ENCODE results near the gene ZSWIM6. TPM values are rescaled to one million over a fixed set of nuclear protein-coding genes. Genes with fewer than 3 reads are reported as not detected.
A peak's percentile ranks its signal among the peaks of the same experiment; 100 is the strongest.

The ZSWIM6 gene
- total and polyA plus RNA-seq, 2 of the 4 experiments (the other 2 are of a cell fraction): 10.8 to 14.1 TPM

DNA sequence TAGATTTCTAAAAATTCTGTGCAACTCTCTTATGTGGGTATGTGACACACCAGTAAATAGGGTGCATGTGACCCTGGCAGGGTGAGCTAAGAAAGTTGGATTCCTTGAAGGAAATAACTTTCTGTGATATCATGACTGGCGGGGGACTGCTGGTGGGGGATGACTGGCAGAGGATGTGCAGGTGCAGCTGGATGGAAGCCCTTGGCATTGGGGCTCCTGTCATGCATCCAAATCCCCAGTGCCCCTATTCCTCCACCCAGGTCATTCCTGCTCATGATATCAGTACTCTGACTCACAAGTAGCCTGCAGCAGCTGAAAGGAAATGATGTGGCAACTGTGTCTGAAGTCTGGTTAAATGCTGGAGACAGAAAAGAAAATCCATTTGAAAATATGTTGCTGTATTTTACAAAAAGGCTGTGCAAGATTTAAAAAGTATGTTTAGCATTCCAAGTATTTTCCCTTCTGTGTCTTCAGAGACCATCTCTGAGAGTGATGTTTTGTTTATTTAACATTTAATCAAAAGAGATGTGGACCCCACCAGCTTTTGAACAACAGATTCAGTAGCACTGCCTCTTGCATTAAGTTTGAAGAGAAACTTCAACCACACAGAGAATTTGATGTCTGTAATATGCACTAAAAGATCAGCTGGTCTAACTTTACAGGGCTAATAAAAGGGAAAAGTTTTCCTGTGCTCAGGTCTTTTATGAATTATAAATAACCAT, 17.9 kb upstream of the ZSWIM6 start (continued):
- TF ChIP-seq CHD1 (IDR thresholded peaks at IDR 0.05; ENCODE audit: low read depth, low read length): no peak
- no peak for TF ChIP-seq SMC3 (IDR thresholded peaks at IDR 0.05; ENCODE audit: low read depth, low read length)
- peak; percentile 98 for TF ChIP-seq RCOR1 (IDR thresholded peaks at IDR 0.05; ENCODE audit: insufficient replicate concordance, low read length)

GRCh38 chr5:61318376-61318775, 13.7 kb upstream of the ZSWIM6 start:
- POLR2A ChIA-PET (ENCODE audit: unreplicated experiment): no interaction called here
- Histone ChIP-seq H3K56ac (ENCODE audit: extremely low read depth, insufficient read depth, low read length) (no peak overlapping the region), H3K4me3 (ENCODE audit: insufficient read depth, low read depth, low read length) (no peak overlapping the region), H2BK20ac (ENCODE audit: low read depth, low read length) (peak overlapping the region; percentile 3; the same call in 1 of the 2 replicates), H3K4me1 (ENCODE audit: control insufficient read depth, insufficient read depth, low read length) (peaks cover 10% of the 10 kb centered on the region), H2AK5ac (ENCODE audit: low read depth, low read length) (peak overlapping the region; percentile 68; the same call in 1 of the 2 replicates), H3K14ac (replicated peaks; ENCODE audit: low read depth, low read length) (no peak overlapping the region), H3K27ac (ENCODE audit: insufficient read depth, low read length) (no peak overlapping the region), H3K4me2 (ENCODE audit: low read depth, low read length) (no peak overlapping the region), H3K79me1 (ENCODE audit: low read depth in 1 of 2, low read length in 2 of 2) (peaks cover 0 to 4% of the 10 kb centered on the region in 2 experiments; a peak in 1 of 4 replicates), H4K8ac (ENCODE audit: low read depth in 2 of 2, low read length in 2 of 2) (no peak overlapping the region), H2BK5ac (ENCODE audit: low read depth, low read length, poor library complexity, severe bottlenecking) (no peak overlapping the region), H3K23ac (ENCODE audit: low read depth, low read length) (no peak overlapping the region), H2BK120ac (ENCODE audit: low read depth, low read length) (no peak overlapping the region), H3K27me3 (ENCODE audit: control insufficient read depth, insufficient read depth, low read length) (no peaks in the 10 kb centered on the region), H4K91ac (ENCODE audit: insufficient read depth, low read depth, low read length) (no peak overlapping the region), H3K18ac (ENCODE audit: low read depth, low read length) (no peak overlapping the region), H3K9me1 (ENCODE audit: insufficient read depth, low read length) (peaks cover 3% of the 10 kb centered on the region), H4K20me1 (ENCODE audit: insufficient read depth, low read length) (no peaks in the 10 kb centered on the region), H3K9ac (ENCODE audit: low read depth, low read length) (no peak overlapping the region), H2BK15ac (ENCODE audit: low read depth, low read length) (no peak overlapping the region), H4K5ac (ENCODE audit: low read depth, low read length) (no peak overlapping the region; the same call in 1 of the 2 replicates), H3K9me3 (ENCODE audit: control insufficient read depth, insufficient read depth, low read length) (no peaks in the 10 kb centered on the region), H2AK9ac (replicated peaks; ENCODE audit: low read depth, low read length, poor library complexity) (no peak overlapping the region), H2AFZ (replicated peaks; ENCODE audit: low read length, poor library complexity) (no peak overlapping the region), H3K36me3 (ENCODE audit: control insufficient read depth, insufficient read depth, low read length) (no peaks in the 10 kb centered on the region), H3K4ac (ENCODE audit: low read depth, low read length) (no peak overlapping the region)
- dilution Hi-C loops (cut with HindIII; ENCODE audit: low sequenced_read_pairs, unreplicated experiment): no loop called here
- ATAC-seq (ENCODE audit: low read depth): no peak
- CTCF ChIA-PET: interaction anchor here (0.8 kb wide), 1 partner anchor 17 kb away, joined by 3 read pairs; no protein-coding TSS in a partner anchor
- BruUV-seq (replicated peaks): no TSS peak
- in situ Hi-C loops (cut with MboI; ENCODE audit: low sequenced_read_pairs): loop anchor here (25.0 kb wide), 1 partner anchor 631 kb away; no protein-coding TSS in a partner anchor
- intact Hi-C loops (cut with micrococcal nuclease): no loop called here
- no peak for DNase-seq
- WGBS, 2 experiments (ENCODE audit: extremely low coverage in 2 of 2, insufficient read length in 1 of 2): 80% methylated on average over 1 of the region's 3 CpGs; no CpG with 5 or more reads in 1 of the 2 experiments
- TF ChIP-seq, protein P1, sequence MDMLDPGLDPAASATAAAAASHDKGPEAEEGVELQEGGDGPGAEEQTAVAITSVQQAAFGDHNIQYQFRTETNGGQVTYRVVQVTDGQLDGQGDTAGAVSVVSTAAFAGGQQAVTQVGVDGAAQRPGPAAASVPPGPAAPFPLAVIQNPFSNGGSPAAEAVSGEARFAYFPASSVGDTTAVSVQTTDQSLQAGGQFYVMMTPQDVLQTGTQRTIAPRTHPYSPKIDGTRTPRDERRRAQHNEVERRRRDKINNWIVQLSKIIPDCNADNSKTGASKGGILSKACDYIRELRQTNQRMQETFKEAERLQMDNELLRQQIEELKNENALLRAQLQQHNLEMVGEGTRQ (IDR thresholded peaks at IDR 0.05; ENCODE audit: low read depth, low read length): no peak
- no peak for TF ChIP-seq RCOR1 (IDR thresholded peaks at IDR 0.05; ENCODE audit: insufficient replicate concordance, low read length)
- TF ChIP-seq CEBPB (IDR thresholded peaks at IDR 0.05; ENCODE audit: low read depth, low read length): no peak
- TF ChIP-seq BHLHE40 (IDR thresholded peaks at IDR 0.05; ENCODE audit: low read depth, low read length): no peak
- TF ChIP-seq ELK1 (IDR thresholded peaks at IDR 0.05; ENCODE audit: borderline replicate concordance, low read depth, low read length): no peak
- TF ChIP-seq SMC3 (IDR thresholded peaks at IDR 0.05; ENCODE audit: low read depth, low read length): no peak
- no peak for TF ChIP-seq RFX5 (IDR thresholded peaks at IDR 0.05; ENCODE audit: low read depth, low read length)
- TF ChIP-seq RAD21 (IDR thresholded peaks at IDR 0.05; ENCODE audit: low read length): no peak
- TF ChIP-seq POLR2A (IDR thresholded peaks at IDR 0.05; ENCODE audit: low read depth, low read length): no peak
- TF ChIP-seq CTCF (conservative IDR thresholded peaks at IDR 0.05; ENCODE audit: low read depth, low read length): no peak
- TF ChIP-seq MXI1 (IDR thresholded peaks at IDR 0.05; ENCODE audit: borderline replicate concordance, low read depth, low read length): no peak
